SHP77 (cell line): Measurements from ENCODE around the gene MGAT5.
A peak's percentile ranks its signal among the peaks of the same experiment; 100 is the strongest.
"Not testable (repeated sequence)": the region's sequence is repeated elsewhere in the genome, so short reads cannot be mapped to it uniquely, and the experiment has no call there.

Experiments used
- DNase-seq, 2 experiments: peaks; one replicate each; lab custom pipeline; 2025; lab: John Stamatoyannopoulos, UW

MGAT5 gene

GRCh38 chr2:134469516-134470115 is 215.7 kb downstream of the MGAT5 start:
- no peak for DNase-seq

- DNase-seq: no peak
Observed at GRCh38 chr2:134470561-134471168, 216.8 kb downstream of the MGAT5 start.

GRCh38 chr2:134476982-134477381 is 223.1 kb downstream of the MGAT5 start:
- not testable (repeated sequence) for DNase-seq

GRCh38 chr2:134479696-134480330 is 225.9 kb downstream of the MGAT5 start:
- DNase-seq: no peak

GRCh38 chr2:134482131-134482723 is 228.4 kb downstream of the MGAT5 start:
- DNase-seq: no peak

- no peak for DNase-seq
Observed at GRCh38 chr2:134482766-134483340, 229.0 kb downstream of the MGAT5 start.

- no peak for DNase-seq
Observed at GRCh38 chr2:134489732-134490384, 236.0 kb downstream of the MGAT5 start.

GRCh38 chr2:134490559-134490958 is 236.7 kb downstream of the MGAT5 start:
- no peak for DNase-seq

GRCh38 chr2:134491022-134491421 is 237.2 kb downstream of the MGAT5 start:
- peak in 1 of 2 experiments; percentile 5 for DNase-seq

GRCh38 chr2:134491771-134492441 is 238.0 kb downstream of the MGAT5 start:
- DNase-seq: peak; percentile 77 to 78

- no peak for DNase-seq
Observed at GRCh38 chr2:134493797-134494196, 239.9 kb downstream of the MGAT5 start.

GRCh38 chr2:134498654-134499053 is 244.8 kb downstream of the MGAT5 start:
- no peak for DNase-seq

- DNase-seq: no peak
Observed at GRCh38 chr2:134499307-134499926, 245.5 kb downstream of the MGAT5 start.

- DNase-seq: no peak
Observed at GRCh38 chr2:134500211-134500935, 246.5 kb downstream of the MGAT5 start.

GRCh38 chr2:134501476-134502091 is 247.7 kb downstream of the MGAT5 start:
- DNase-seq: no peak

GRCh38 chr2:134502104-134502503 is 248.2 kb downstream of the MGAT5 start:
- no peak for DNase-seq
